DND-41 (cell line): ENCODE measurements around the gene SEC63.

Source experiments
- CTCF ChIP-seq: IDR thresholded peaks from 2 replicates; pipeline ENCODE4 v1.5.1; 2012; ENCODE audit warnings: borderline replicate concordance, low read length, moderate library complexity, mild to moderate bottlenecking; ENCODE audit not compliant: poor library complexity, severe bottlenecking; ENCODE audit errors: extremely low read depth
- EZH2 ChIP-seq: IDR thresholded peaks from 3 replicates; pipeline ENCODE4 v1.6.1; 2012; ENCODE audit warnings: borderline replicate concordance, low read depth, mild to moderate bottlenecking, moderate library complexity, low read length, inconsistent platforms; ENCODE audit not compliant: severe bottlenecking

GRCh38 chr6:107843400-107843799 is 114.6 kb downstream of the SEC63 start:
- TF ChIP-seq CTCF = no peak
- TF ChIP-seq EZH2 = no peak
